GM18868 (cell line): ENCODE measurements around the gene PRDX1.
A peak's percentile ranks its signal among the peaks of the same experiment; 100 is the strongest.
"Not testable (repeated sequence)": the region's sequence is repeated elsewhere in the genome, so short reads cannot be mapped to it uniquely, and the experiment has no call there.

Experiments used
- ATAC-seq: cut with Tn5 transposase; IDR thresholded peaks from one replicate; pipeline ENCODE4 v1.9.1; 2021; ENCODE audit warnings: mild to moderate bottlenecking, moderate library complexity; ENCODE audit not compliant: unreplicated experiment

The PRDX1 gene

GRCh38 chr1:45507195-45507594, 14.5 kb downstream of the PRDX1 start:
- no peak for ATAC-seq

GRCh38 chr1:45503462-45504360, 18.0 kb downstream of the PRDX1 start:
- ATAC-seq = no peak

- ATAC-seq = no peak
These were observed 20.2 kb downstream of the PRDX1 start for GRCh38 chr1:45501505-45501859.

- no peak for ATAC-seq
These were observed 22.3 kb downstream of the PRDX1 start for GRCh38 chr1:45499415-45499769.

GRCh38 chr1:45498279-45498678, 23.4 kb downstream of the PRDX1 start:
- no peak for ATAC-seq

GRCh38 chr1:45493116-45493697, 28.5 kb downstream of the PRDX1 start:
- ATAC-seq = no peak

GRCh38 chr1:45492691-45493090, 29.0 kb downstream of the PRDX1 start:
- ATAC-seq = no peak

- no peak for ATAC-seq
These were observed 30.0 kb downstream of the PRDX1 start for GRCh38 chr1:45491487-45492260.

- peak; percentile 92 for ATAC-seq
These were observed 30.8 kb downstream of the PRDX1 start, which contains the start of gene TESK2 for GRCh38 chr1:45490626-45491486. Gene TESK2, minus strand, starts transcription at chr1:45491163. Its CDS starts 33,378 bp downstream, at chr1:45457785.

GRCh38 chr1:45490121-45490625, 31.5 kb downstream of the PRDX1 start:
- no peak for ATAC-seq

GRCh38 chr1:45489379-45489778, 32.3 kb downstream of the PRDX1 start:
- not testable (repeated sequence) for ATAC-seq

- ATAC-seq = no peak
These were observed 32.9 kb downstream of the PRDX1 start for GRCh38 chr1:45488666-45489377.

GRCh38 chr1:45485949-45486348, 35.7 kb downstream of the PRDX1 start:
- ATAC-seq = no peak

- ATAC-seq = no peak
These were observed 42.5 kb downstream of the PRDX1 start for GRCh38 chr1:45479039-45479748.

- no peak for ATAC-seq
These were observed 43.4 kb downstream of the PRDX1 start for GRCh38 chr1:45478121-45478814.

GRCh38 chr1:45477646-45478045, 44.0 kb downstream of the PRDX1 start:
- no peak for ATAC-seq

GRCh38 chr1:45474194-45474593, 47.5 kb downstream of the PRDX1 start:
- ATAC-seq = not testable (repeated sequence)

GRCh38 chr1:45473302-45473701, 48.4 kb downstream of the PRDX1 start:
- ATAC-seq = peak; percentile 56
